Stimulated activated CD8-positive, alpha-beta memory T cell treated with anti-CD3 and anti-CD28 coated beads, Interleukin-4, amount 100 ng/mL, for 24 hours (primary cell): ENCODE measurements around the gene OR1A2.
"Not testable (repeated sequence)": the region's sequence is repeated elsewhere in the genome, so short reads cannot be mapped to it uniquely, and the experiment has no call there.

Experiments
- DNase-seq: peaks from one replicate; pipeline ENCODE4 v3.0.0-alpha.2; 2020; ENCODE audit warnings: low read depth

OR1A2 gene, protein sequence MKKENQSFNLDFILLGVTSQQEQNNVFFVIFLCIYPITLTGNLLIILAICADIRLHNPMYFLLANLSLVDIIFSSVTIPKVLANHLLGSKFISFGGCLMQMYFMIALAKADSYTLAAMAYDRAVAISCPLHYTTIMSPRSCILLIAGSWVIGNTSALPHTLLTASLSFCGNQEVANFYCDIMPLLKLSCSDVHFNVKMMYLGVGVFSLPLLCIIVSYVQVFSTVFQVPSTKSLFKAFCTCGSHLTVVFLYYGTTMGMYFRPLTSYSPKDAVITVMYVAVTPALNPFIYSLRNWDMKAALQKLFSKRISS

DNA sequence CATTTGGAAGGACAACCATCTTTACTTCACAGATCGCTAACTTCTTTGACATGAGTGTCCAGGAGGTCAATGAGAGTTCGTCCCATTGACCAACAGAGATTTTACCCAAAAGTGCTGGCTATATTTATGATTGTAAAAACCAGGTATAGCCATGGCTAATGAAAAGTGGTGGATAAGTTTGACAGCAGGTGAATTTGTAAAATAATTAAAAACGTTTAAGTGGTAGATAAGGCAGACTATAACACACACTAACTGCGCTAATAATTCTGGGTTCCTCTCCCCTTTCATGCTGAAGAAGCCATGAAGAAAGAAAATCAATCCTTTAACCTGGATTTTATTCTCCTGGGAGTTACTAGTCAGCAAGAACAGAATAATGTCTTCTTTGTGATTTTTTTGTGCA, at the start of gene OR1A2:
Gene OR1A2, plus strand, starts transcription at position 301 of the 400 bp plus-strand sequence. Its CDS starts 0 bp downstream, at position 301.
- DNase-seq: no peak

DNA sequence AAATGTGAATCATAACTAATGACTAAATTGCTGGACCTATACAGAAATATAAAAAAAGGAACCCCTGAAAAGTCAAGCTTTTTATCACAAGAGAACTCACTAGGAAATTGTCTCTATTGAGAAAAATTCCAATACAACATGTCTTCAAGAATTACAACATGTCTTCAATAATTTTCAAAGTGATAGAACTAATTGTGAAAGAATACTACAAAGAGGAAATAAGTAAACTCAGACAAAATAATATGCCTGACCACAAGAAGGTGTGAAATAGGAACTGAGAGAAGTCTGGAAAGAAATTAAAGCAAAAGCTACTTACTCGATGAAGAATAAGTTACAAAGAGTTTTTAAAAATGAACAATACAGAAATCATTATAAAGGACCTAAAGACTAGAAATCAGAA, 40.1 kb upstream of the OR1A2 start:
- no peak for DNase-seq

DNA sequence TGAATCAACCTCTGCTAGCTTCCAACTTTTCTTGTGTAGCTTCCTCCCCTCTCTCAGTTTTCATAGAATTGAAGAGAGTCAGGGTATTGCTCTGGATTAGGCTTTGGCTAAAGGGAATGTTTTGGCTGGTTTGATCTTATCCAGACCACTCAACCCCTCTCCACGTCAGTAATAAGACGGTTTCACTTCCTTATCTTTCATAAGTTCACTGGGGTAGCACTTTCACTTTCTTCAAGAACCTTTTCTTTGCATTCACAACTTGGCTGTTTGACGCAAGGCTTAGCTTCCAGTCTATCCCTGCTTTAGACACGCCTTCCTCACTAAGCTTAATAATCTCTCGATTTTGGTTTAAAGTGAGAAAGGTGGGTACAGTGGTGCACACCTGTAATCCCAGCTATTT, 29.7 kb upstream of the OR1A2 start:
- no peak for DNase-seq

DNA sequence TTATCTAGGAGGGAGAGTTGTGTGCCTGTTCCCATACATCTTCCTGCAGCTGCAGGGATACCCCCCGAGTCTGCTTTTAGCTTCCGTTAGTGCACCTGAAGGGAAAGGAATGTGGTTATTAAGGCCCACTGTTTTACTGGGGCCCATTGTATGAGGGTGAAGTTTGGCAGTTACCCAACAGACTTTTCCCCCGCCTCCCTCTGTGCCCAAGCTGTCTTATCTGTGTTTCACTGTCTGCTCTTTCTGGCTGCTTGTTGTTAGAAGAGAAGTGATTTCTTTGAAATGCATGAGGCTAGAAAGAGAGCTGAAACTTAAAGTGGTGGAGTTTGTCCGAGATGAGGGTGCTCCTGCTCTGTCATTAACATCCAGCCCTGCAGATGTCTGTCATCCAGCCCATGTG, 7.4 kb upstream of the OR1A2 start:
- no peak for DNase-seq

DNA sequence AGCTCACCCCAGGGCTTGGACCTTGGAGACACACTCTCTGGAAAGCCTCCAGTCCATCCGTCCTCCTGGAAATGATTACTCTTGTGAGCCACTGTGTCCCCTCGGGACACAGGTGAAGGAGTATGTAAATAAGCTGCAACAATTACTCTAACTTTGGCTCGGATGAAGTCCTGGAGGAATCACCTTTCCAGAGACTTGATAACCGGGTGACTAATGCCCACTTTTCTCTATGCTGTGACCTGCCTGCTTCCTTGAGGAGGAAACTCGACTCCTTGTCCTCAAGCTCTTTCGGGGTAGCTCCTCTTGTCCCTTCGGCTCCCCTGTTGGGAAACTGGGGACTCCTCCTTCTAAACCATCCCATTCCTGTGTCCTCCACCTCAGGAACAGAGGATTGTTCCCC, 10.0 kb downstream of the OR1A2 start, which contains the start of gene OR1A1:
Gene OR1A1, plus strand, starts transcription at position 301 of the 400 bp plus-strand sequence. CDS start 7,954 bp downstream, outside the sequence.
- no peak for DNase-seq

DNA sequence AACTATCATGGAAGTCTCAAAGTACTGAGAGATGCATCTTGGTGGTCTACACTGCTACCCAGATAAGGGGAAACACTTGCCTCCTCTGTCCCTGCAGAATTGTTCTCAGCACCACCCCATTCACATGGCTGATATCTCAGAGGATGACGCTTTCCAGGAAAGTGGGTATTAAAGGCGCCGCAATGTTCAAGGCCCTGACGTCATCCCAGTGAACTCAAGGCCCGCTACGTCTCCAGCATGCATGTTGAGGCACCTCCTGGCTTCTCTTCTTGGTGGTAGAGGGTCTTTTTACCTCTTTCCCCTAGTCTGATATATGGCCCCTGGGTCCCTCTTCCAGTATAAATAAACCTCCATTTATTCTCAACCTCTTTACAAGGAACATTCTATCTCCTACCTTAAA, 11.2 kb downstream of the OR1A2 start:
- DNase-seq: no peak

DNA sequence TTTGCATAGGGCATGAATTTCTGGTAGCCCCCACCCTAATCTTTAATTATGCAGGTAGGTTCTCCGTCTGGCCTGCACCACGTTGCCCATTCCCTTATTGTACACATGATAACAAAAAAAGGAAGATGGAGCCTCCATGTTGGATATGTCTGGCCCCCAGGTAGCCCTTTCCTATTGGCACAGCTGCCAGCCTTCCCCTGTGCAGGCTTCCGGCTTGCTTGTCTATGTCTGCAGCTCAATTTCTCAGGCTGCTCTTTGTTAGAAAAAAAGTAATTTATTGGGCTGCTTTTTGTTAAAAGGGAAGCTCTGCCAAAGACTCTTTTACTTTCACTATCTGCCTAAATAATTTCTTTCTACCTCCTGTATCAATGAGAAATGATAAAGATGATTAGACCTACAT, 15.7 kb downstream of the OR1A2 start:
- DNase-seq: no peak

DNA sequence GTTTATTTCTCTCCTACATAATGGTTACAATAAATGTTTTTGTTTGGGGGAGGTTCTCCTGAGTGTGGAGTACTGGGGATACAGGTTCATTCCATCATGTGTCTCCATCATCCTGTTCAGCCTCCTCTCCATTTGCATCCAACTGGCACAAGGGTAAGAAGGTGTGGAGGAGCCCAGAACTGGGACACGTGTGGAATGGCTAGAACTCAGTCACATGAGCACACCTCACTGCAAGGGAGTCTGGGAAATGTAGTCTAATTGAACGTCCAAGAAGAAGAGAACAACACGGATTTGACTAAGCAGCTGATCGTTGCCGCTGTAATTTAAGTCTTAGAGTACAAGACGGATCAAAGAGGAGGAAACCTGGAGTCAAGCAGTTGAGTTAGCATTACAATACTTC, 16.3 kb downstream of the OR1A2 start:
- no peak for DNase-seq

DNA sequence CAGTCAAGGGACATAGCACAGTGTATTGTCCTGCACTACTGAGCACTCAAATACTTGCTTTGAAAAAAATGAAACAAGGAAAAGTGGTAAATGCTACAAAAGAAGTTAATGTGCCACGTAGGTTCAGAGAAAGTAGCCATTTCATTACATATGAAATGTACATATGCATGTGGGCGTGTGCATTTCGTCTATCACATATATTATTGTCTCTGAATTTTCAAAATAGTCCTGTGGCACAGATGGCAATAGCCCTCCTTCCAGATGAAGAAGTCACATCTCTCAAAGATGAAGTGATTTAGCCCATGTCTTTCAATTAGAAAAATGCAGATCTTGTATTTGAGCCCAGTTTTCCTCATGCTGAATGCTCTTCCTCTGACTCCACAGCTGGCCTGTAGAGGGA, 22.7 kb downstream of the OR1A2 start:
- DNase-seq: not testable (repeated sequence)

DNA sequence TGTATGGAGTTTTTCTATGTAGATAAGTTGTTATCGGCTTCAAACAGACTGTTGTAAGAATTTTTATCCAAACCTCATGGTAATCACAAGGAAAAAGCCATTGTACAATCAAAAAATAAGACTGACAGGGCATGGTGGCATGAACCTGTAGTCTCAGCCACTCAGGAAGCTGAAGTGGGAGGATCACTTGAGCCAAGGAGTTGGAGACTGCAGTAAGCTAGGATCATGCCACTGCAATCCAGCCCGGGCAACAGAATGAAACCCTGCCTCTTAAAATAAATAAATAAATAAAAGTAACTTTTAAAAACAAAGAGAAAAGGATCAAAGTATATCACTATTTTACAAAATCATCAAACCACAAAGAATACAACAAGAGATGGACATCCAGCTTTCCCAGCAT, 24.5 kb downstream of the OR1A2 start:
- DNase-seq: no peak

DNA sequence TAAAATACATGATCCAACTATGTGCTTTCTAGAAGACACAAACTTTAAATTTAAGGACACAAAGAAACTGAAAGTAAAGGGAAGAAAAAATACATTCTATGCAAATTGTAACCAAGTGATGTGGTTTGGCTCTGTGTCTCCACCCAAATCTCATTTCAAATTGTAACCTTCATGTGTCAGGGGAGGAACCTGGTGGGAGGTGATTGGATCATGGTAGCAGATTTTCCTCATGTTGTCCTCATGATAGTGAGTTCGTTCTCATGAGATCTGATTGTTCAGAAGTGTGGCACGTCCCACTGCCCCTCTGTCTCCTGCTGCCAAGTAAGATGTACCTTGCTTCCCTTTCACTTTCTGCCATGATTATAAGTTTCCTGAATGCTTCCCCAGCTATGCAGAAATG, 25.2 kb downstream of the OR1A2 start:
- DNase-seq: no peak

DNA sequence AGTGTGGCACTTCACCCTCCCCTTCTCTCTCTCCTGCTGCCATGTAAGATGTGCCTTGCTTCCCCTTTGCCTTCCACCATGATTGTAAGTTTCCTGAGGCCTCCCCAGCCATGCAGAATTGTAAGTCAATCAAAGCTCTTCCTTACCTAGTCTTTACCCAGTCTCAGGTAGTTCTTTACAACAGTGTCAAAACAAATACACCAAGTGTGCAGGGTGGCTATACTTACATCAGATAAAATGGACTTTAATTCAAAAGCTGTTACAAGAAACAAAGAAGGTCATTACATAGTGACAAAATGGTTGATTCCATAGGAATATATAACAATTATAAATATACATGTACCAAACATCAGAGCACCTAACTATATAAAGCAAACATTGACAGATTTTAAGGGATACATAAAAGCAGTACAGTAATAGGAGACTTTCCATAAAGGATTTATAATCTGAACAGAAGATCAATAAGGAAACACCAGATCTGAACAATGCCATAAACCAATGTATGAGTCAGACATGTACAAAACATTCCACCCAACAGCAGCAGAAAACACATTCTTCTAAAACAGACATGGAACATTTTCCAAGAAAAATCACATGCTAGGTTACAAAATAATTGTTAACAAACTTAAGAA, 27.5 kb downstream of the OR1A2 start:
- DNase-seq: not testable (repeated sequence)

DNA sequence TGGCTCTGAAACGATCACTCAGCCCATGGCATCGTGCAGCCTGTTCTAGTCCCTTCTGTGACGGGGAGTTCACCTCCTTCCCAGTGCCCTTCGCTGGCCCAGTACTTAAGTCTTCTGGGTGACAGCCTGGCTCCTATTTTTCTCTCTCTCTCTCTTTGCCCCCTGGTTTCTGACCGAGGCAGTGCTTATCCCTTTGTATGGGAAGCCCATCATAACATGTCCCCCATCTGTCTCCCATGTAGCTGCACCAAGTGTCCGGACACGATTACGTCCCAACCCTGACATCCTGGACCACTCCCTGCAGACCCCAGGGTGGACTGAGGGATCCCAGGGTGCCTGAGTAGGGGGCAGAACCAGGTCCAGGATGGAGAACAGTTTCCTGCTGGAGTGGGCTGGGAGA, 35.0 kb downstream of the OR1A2 start:
- DNase-seq: not testable (repeated sequence)

DNA sequence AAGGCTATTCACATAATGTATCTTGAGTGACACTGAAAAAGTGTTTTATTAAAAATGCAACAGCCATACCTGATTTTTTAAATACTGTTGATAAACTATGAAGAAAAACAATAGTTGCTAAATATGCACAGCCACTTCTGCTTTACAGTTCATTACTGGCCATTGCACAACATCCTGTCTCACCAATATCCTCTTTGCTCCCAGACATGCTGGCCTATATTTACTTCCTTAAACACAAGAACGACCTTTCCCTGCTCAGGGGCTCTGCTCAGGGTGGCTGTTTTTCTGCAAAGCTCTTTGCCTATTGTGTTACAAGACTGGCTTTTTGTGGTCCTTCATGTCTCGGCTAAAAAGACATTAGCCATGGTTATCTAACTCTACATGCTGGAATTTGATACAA, 41.4 kb downstream of the OR1A2 start:
- not testable (repeated sequence) for DNase-seq

DNA sequence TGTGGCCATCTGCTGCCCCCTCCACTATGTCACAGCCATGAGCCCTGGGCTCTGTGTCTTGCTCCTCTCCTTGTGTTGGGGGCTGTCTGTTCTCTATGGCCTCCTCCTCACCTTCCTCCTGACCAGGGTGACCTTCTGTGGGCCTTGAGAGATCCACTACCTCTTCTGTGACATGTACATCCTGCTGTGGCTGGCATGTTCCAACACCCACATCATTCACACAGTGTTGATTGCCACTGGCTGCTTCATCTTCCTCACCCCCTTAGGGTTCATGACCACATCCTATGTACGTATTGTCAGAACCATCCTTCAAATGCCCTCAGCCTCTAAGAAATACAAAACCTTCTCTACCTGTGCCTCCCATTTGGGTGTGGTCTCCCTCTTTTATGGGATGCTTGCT, 43.7 kb downstream of the OR1A2 start:
- not testable (repeated sequence) for DNase-seq

DNA sequence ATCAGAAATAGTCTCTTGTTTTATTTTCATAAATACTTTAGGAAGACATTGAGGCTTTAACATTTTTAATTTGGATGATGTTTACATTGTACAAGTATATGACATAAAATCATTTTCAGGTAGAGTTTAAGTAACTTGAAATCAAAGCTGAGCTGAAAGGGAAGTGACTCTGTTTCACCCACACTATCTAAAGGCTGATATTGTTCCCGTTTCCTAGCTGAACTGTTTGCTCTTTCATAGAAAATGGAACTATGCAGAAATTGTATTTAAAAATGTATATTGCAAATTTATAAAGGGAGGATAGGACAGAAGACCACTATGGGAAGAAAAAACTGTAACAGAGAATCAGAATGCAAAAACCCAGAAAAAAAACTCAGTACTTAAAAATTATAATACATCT, 47.5 kb downstream of the OR1A2 start:
- DNase-seq: not testable (repeated sequence)
